CD4-positive, alpha-beta T cell treated with Interleukin-6 at 100 ng/mL for 8 hours (primary cell): Measurements from ENCODE around the gene CLDN34.
A peak's percentile ranks its signal among the peaks of the same experiment; 100 is the strongest.

ENCODE experiments used
- DNase-seq: peaks from one replicate; pipeline ENCODE4 v3.0.0-alpha.2; 2020; ENCODE audit warnings: mixed read lengths, low spot score

CLDN34 gene

GRCh38 chrX:9966775-9967408, at the start of gene CLDN34:
Gene CLDN34, plus strand, starts transcription at chrX:9967358. Its CDS starts 0 bp downstream, at chrX:9967358.
- no peak for DNase-seq

- no peak for DNase-seq
These were observed 49.3 kb upstream of the CLDN34 start for GRCh38 chrX:9917861-9918260.

- DNase-seq, result no peak
These were observed 47.5 kb upstream of the CLDN34 start for GRCh38 chrX:9919632-9920172.

GRCh38 chrX:9921407-9921806, 45.8 kb upstream of the CLDN34 start:
- DNase-seq, result no peak

- DNase-seq, result no peak
These were observed 43.8 kb upstream of the CLDN34 start for GRCh38 chrX:9923357-9923756.

- DNase-seq, result no peak
These were observed 41.2 kb upstream of the CLDN34 start for GRCh38 chrX:9926002-9926401.

- no peak for DNase-seq
These were observed 39.3 kb upstream of the CLDN34 start for GRCh38 chrX:9927698-9928482.

GRCh38 chrX:9935436-9935835, 31.7 kb upstream of the CLDN34 start:
- DNase-seq, result no peak

- no peak for DNase-seq
These were observed 29.4 kb upstream of the CLDN34 start for GRCh38 chrX:9937761-9938160.

- no peak for DNase-seq
These were observed 28.6 kb upstream of the CLDN34 start for GRCh38 chrX:9938516-9938915.

- DNase-seq, result no peak
These were observed 26.7 kb upstream of the CLDN34 start for GRCh38 chrX:9940421-9940820.

GRCh38 chrX:9942086-9942485, 25.1 kb upstream of the CLDN34 start:
- peak; percentile 18 for DNase-seq

GRCh38 chrX:9943420-9943819, 23.7 kb upstream of the CLDN34 start:
- DNase-seq, result no peak

- no peak for DNase-seq
These were observed 19.9 kb upstream of the CLDN34 start for GRCh38 chrX:9947131-9947794.

- no peak for DNase-seq
These were observed 18.8 kb upstream of the CLDN34 start for GRCh38 chrX:9948406-9948805.

- no peak for DNase-seq
These were observed 14.9 kb upstream of the CLDN34 start for GRCh38 chrX:9952300-9952699.

- DNase-seq, result no peak
These were observed 13.8 kb upstream of the CLDN34 start for GRCh38 chrX:9953396-9953795.

GRCh38 chrX:9955506-9955905, 11.7 kb upstream of the CLDN34 start:
- no peak for DNase-seq

GRCh38 chrX:9957743-9958142, 9.4 kb upstream of the CLDN34 start:
- no peak for DNase-seq

GRCh38 chrX:9958183-9958582, 9.0 kb upstream of the CLDN34 start:
- DNase-seq, result no peak

- DNase-seq, result no peak
These were observed 5.4 kb upstream of the CLDN34 start for GRCh38 chrX:9961750-9962149.

- no peak for DNase-seq
These were observed 10.5 kb downstream of the CLDN34 start for GRCh38 chrX:9977635-9978034.

GRCh38 chrX:9980401-9980800, 13.2 kb downstream of the CLDN34 start:
- no peak for DNase-seq
